Stimulated activated CD4-positive, alpha-beta T cell treated with anti-CD3 and anti-CD28 coated beads, Interleukin-1b, Interleukin-23, amount 100 ng/mL, for 24 hours (primary cell): Measurements from ENCODE around the gene RAPGEF5.
"Not testable (repeated sequence)": the region's sequence is repeated elsewhere in the genome, so short reads cannot be mapped to it uniquely, and the experiment has no call there.

ENCODE experiments used
- DNase-seq, 4 experiments: peaks; one replicate each; pipeline ENCODE4 v3.0.0-alpha.2; 2020; ENCODE audit warnings: low read depth in 4 of 4, low spot score in 1 of 4

The RAPGEF5 gene

DNA sequence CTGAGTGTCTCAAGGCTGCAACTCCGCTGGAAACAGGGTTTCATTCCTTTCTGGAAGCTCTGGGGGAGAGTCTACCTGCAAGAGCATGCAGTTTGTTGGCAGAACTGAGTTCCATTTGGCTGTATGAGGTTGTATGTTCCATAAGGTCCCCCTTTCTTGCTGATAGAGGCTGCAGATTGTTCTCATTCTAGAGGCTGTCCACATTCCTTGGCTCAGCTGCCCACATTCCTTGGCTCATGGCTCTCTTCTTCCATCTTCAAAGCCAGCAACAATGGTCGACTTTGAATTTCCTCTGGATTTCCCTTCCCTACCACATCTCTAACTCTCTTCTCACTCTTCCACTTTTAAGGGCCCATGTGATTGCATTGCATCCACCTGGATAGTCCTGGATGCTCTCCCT lies 264.0 kb downstream of the RAPGEF5 start:
- DNase-seq, result no peak

DNA sequence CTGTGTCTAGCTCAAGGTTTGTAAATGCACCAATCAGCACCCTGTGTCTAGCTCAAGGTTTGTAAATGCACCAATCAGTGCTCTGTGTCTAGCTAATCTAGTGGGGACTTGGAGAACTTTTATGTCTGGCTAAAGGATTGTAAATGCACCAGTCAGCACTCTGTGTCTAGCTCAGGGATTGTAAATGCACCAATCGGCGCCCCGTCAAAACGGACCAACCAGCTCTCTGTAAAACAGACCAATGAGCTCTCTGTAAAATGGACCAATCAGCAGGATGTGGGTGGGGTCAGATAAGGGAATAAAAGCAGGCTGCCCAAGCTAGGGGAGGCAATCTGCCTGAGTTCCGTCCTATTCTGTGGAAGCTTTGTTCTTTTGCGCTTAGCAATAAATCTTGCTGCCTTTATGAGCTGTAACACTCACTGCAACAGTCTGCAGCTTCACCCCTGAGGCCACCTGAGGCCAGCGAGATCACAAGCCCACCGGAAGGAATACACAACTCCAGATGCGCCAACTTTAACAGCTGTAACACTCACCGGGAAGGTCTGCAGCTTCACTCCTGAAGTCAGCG lies 265.9 kb downstream of the RAPGEF5 start:
- not testable (repeated sequence) for DNase-seq

DNA sequence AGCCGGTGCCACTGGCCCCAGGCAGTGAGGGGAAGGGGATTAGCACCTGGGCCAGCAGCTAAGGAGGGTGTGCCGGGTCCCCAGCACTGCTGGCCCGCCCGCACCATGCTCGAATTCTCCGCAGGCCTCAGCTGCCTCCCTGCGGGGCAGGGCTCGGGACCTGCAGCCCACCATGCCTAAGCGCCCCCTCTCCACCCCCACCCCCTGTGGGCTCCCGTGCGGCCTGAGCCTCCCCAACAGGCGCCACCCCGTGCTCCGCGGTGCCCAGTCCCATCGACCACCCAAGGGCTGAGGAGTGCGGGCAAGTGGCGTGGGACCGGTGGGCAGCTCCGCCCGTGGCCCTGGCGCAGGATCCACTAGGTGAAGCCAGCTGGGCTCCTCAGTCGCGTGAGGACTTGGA lies 266.4 kb downstream of the RAPGEF5 start:
- DNase-seq, result no peak

DNA sequence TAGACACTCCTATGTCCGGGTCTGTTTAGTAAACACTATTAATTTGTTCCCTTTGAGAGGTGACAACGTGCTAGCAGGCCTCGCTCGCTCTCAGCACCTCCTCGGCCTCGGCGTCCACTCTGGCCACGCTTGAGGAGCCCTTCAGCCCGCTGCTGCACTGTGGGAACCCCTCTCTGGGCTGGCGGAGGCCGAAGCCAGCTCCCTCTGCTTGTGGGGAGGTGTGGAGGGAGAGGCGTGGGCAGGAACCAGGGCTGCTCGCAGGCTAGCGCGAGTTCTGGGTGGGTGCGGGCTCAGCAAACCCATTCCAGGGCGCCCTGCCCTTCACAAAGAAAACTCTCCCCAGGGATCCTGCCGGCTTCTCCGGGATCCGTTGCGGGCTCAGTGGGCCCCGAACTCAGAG lies 266.8 kb downstream of the RAPGEF5 start:
- DNase-seq, result no peak

DNA sequence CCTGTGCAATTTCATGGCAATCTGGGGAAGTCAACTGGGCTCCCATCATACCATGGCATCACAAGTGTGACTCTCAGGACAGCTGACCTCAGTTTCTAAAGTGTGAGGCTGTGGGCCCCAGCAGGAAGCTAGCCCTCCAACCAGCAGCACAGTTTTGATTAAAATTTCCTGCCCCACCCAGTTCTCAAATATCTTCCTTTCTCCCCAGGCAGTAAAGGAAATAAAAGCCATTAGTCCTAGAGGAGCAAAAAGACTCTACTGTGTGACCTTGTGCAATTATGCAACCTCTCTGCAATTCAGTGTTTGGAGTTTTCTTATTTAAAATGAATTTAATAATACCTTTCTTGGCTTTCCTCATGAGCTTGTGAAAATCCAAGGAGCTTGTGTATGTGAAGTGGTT lies 268.1 kb downstream of the RAPGEF5 start:
- no peak for DNase-seq

DNA sequence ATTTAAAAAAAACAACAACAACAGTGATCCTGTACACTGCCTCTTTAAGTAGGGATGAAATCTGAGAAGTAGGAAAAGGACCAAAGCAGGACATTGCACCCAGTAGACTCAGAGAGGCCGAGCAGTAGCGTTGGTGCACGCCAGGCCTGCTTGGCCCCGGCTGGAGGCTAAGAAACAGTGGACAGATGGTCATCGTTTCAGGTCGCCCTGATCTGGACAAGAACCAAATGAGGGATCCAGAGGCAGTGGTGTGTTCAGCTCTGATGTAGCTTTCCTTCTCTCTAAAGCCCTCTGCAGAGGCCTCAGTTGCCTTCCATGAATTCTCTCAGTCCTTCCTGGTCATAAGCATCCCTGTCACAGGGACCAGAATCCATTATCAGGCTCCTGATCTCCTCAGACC lies 269.1 kb downstream of the RAPGEF5 start:
- no peak for DNase-seq

DNA sequence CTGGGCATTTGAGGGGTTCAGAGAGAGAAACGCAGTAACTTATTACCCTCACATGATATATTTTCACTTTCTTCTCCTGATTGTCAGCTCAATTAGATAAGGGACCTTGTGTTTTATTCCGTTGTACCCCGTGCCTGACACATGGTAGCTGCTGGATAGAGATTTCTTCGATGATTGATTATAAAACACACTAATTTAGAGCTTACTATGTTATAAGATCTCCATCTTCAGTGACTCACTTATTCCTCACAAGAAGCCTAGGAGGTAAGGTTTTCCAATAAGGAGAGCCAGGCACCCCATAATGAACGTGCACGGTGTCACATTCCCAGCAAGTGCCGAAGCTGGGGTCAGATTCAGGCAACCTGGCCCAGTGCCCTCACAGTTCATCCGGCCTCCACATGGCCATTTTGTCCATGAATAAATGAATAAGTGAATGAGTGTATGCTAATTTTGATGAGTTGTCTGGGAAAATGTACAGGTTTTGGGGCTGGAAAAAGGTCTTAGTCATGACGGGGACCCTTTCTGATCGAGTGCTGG lies 273.2 kb downstream of the RAPGEF5 start:
- no peak for DNase-seq

DNA sequence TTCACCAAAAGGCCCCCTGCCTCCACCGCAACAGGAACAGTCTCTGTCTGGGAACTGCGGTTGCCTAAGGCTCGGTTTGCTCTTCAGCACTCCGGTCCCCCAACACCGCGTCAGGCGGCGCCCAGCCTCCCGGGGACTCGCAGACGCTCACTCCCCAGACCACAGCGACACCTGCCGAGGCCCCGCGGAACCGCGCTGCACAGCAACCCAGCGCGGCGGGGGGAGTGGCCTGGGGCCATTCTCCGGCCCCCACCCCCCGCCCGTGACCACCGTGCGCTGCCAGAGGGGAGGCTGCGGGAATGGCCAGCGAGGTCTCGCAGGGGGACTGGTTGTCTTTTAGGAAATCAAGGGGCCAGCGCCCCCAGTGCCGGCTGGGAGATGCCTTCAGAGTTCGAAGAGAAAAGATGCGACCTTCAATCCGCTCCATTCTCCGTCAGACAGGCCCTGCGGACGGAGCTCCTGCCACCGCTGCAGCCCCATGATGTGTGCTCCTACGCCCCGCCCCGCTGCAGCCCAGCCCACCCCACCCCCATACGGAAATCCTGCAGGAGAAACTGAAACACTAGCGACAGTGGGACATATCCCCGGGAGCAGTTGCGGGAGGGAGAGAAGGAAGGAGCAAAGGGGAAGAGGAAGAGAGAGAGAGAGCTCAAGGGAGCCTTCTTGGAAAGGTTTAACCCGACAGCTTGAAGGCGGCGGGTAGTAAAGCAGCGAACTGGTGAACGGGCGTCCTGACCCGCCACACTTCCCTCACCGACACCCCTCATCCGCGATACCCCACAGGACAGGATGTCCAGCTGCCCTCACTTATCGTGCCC lies 273.9 kb downstream of the RAPGEF5 start:
- peak; percentile 70 to 75 (median 73) for DNase-seq

DNA sequence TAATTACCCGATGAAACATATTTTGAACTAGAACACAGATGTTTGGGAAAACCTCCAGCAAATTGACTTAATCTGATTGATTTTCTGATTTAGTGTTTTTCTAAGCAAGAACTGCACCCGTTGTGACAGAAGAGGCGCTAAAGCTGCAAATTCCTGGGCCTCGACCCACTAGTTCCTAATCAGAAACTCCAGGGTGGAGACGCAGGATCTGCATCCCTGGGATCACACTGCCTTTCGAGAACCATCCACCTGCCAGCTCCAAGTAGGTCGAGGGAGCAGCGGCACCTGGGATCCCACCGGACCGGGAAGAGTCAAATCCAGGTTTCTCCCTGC lies 274.4 kb downstream of the RAPGEF5 start:
- no peak for DNase-seq

DNA sequence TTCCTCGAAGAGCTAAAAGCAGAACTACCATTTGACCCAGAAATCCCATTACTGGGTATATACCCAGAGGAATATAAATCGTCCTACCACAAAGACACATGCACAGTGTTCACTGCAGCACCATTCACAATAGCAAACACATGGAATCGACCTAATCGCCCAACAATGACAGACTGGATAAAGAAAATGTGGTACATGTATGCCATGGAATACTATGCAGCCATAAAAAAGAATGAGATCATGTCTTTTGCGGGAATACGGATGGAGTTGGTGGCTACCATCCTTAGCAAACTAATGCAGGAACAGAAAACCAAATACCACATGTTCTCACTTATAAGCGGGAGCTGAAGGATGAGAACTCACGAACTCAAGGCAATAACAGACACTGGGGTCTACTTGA lies 276.7 kb downstream of the RAPGEF5 start:
- not testable (repeated sequence) for DNase-seq

DNA sequence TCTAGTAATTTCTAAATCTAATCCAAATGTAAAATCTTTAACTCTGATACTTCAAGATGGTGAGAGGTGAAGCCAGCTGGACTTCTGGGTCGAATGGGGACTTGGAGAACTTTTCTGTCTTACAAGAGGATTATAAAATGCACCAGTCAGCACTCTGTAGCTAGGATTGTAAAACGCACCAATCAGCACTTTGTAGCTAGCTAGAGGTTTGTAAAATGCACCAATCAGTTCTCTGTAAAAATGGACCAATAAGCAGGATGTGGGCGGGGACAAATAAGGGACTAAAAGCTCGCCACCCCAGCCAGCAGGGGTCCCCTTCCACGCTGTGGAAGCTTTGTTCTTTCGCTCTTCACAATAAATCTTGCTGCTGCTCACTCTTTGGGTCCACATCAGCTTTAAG lies 278.1 kb downstream of the RAPGEF5 start:
- DNase-seq, result not testable (repeated sequence)

DNA sequence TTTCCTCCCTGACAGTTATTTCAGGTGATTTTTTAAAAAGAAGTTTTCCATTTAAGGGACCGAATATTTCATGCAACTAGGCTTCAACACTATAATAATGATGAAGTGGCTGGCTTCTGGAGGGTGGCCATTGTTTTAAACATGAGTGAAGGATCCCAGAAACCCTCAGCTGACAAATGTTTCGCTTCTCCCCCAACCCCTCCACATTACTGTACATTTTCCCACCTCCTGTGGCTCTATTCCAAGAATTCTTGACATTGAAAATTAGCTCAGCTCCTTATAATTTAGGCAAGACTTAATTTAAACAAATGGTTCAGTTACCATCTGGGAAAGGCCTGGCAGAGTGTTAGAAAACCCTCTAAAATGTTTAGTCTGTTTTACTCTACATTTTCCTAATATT lies 281.4 kb downstream of the RAPGEF5 start:
- DNase-seq, result no peak

DNA sequence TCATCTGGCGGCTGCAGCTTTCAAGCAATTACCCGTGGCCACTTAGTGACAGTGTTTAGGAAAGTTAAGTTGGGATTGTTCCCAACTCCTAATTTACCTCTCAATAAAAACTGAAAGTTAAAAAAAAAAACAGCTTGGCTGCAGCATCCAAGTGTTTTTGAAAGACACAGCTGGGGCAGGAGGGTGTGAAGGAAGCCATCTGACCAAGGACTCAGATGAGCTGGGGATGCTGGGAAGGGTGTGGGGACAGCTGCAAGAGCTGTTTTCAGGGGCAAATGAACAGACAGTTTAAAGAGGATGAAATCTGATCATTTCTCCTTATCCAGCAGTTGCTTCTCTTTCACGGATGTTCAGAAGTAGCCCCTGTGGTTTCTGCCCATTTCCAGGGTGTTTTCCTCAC lies 282.1 kb downstream of the RAPGEF5 start:
- DNase-seq, result no peak
